HL-60 (cell line): ENCODE measurements around the gene RBMS3.

Experiments
- CTCF ChIP-seq: IDR thresholded peaks from one replicate; pipeline ENCODE4 v1.5.1; 2011; ENCODE audit warnings: low read length, control low read depth, inconsistent platforms; ENCODE audit not compliant: insufficient read depth
- POLR2AphosphoS5 ChIP-seq: IDR thresholded peaks from 2 replicates; pipeline ENCODE4 v1.6.1; 2012; ENCODE audit warnings: low read depth

- TF ChIP-seq CTCF = no peak
- no peak for TF ChIP-seq POLR2AphosphoS5
Observed at GRCh38 chr3:29347412-29347811, 66.5 kb downstream of the RBMS3 start.
